ENCODE data around the gene CD244.
"Not testable (repeated sequence)": the region's sequence is repeated elsewhere in the genome, so short reads cannot be mapped to it uniquely, and the experiment has no call there.

Gene CD244

DNA sequence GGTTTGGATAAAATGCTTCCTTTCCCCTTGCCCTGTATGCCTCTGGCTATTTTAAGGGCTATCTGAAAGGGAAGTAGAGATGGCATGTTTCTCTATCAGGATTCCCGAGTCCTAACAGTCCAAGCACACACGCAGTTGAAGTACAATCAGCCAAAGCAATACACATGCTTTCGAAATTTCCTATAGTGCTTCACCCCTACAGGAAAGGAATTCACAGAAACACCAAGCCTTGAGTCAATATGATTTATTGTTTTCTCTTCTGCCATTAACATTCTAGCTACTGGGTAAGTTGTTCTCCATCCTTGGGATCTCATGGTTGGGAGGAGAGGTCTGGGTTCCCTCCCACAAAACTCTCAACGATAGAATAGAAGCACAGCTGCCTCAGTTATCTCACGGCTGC is 13.6 kb upstream of the CD244 start:
- DNase-seq = no peak

- not testable (repeated sequence) for DNase-seq
These were observed 12.9 kb upstream of the CD244 start for GRCh38 chr1:160875591-160875990.

DNA sequence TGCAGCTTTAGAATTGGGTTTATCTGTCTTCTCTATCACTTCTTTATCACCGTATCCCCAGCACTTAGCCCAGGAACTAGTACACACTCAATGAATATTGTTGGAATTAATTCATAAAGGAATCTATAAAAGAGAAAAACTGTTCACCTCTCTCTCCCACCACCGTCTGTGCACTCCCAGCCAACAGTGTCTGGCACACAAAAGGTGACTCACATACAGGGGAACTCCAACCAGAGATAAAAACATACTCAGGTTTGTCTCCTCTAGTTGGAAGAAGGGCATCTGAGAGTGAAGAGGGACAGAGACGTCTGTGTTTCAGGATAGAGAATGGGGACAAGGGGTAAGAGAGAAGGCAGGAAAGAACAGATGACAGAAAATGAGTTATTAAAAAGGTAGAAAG is 12.2 kb upstream of the CD244 start:
- DNase-seq = no peak

- DNase-seq = no peak
These were observed 5.5 kb upstream of the CD244 start for GRCh38 chr1:160868141-160868540.

DNA sequence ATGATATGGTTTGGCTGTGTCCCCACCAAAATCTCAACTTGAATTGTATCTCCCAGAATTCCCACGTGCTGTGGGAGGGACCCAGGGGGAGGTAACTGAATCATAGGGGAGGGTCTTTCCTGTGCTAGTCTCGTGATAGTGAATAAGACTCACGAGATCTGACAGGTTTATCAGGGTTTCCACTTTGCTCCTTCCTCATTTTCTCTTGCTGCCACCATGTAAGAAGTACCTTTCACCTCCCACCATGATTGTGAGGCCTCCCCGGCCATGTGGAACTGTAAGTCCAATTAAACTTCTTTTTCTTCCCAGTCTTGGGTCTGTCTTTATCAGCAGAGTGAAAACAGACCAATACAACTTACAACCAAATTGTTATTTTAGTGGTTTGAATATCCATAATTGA is 5.0 kb upstream of the CD244 start:
- not testable (repeated sequence) for DNase-seq

DNA sequence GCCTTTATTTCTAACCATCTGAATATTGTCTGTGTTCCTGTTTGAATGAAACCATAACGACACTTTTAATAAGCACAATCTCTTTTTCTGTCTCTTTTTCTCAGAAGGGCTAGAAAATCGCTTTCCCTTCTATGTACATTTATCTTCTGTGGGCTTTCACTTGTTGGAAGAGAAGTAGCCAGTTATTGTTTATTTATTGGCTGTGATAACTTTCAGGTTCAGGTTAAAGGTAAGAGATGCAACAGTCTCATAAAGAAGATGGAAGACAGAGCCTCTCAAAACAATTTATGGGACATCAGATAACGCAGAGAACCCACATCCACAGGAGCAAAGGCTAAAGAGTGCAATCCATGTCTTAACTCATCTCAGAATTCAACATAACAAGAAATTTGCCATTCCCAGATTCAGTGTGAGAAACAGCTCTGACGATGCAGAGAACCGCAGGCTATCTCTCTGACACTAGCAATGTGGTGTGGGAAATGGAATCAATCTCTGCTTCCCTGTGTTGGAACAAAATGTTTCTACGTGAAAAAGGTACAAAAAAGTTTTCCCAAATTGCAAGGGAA is 4.1 kb upstream of the CD244 start:
- DNase-seq = no peak

DNA sequence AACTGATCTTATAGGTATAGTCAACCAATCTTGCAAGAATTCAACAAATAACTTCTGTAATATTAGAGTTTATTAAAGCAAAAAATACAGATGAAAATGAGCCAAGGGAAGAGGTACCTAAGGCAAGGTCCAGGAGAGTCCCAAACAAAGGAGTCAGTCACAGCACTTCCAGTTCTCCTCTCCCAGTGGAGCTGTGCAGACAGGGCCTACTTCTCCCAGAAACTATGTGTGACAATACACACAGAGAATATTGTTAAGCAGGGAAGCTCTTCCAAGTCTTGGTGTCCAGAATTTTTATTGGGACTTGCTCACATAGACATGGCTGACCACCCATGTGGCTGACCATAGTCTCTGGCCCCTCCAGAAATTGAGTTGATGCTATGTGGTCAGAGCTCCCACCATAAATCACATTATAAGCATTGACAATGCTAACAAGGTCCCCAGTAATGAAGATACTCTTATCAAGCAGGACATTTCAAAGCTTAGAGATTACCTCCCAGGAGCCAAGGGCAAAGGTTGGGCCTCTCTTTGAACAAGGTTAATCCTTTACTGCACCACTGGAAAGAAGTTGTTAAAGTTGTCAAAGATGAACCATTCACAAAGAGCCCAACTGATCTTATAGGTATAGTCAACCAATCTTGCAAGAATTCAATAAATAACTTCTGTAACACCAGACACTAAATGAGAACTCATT is 3.5 kb upstream of the CD244 start:
- no peak for DNase-seq

DNA sequence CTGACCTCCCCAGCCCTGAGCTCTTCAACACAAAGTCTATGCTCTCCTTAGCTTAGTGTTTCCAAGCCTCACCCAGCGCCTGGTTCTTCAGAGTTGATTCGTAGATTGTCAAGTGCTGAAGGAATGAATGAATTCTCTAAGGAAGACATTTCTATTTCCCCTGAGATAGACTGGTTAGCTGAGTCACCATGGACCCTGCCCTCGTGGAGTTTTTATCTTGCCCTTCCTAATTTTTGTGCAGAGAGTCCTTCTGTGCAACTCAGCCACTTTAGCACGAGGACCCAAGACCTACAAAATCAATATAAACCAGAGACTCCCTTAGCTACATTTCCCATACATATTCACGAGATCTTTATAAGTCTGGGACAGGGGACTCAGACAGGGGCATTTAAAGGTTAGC is 2.6 kb upstream of the CD244 start:
- DNase-seq = no peak

- no peak for DNase-seq
These were observed 1.5 kb upstream of the CD244 start for GRCh38 chr1:160864173-160864572.

DNA sequence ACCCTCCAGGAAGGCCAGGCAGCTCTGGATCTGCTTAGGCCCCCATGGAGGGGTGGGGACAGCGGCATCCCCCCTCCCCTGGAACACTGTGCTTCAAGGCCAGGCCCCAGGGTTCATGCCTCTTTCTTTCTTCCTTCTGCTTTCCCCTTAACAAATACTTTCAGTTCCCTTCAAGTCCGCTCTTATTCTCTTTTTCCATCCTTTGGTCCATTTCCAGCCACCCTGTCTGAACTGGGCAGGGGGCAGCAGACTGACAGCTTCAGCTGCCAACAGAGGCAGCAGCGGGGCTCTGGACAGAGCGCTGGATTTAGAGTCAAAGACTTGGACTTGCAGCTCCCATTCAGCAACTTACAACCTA is 1.1 kb upstream of the CD244 start:
- no peak for DNase-seq

GRCh38 chr1:160863061-160863773 is 530 bp upstream of the CD244 start:
- DNase-seq = no peak

DNA sequence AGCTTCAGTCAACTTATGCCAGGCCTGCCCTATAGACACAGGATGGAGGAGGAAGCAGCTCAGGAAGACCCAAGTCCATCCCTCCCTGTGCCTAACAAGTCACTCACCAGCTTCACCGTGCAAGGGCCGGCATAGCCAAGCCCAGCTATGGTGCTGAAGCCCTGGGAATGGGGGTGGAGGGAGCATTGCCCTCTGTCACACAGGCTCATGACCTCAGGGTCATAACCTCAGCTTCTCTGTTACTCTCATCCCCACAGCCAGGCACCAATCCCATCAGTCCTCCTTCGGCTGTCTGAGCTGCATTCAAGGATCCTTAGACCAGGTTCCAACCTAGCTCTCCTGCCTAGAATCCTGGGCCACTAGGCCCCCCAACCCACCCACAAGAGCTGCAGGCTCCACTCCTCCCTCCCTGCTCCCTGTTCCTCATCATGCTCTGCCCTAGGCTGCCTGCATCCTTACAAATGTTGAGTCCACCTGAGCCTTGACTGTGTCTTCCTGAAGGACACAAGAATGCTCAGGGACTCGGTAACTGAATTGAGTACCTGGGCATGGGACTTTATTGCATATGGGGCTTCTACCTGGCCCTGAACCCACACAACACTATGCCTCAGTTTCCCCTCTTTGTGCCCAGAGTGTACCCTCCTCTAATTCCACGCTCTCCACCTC is 1.7 kb downstream of the CD244 start:
- DNase-seq = no peak

DNA sequence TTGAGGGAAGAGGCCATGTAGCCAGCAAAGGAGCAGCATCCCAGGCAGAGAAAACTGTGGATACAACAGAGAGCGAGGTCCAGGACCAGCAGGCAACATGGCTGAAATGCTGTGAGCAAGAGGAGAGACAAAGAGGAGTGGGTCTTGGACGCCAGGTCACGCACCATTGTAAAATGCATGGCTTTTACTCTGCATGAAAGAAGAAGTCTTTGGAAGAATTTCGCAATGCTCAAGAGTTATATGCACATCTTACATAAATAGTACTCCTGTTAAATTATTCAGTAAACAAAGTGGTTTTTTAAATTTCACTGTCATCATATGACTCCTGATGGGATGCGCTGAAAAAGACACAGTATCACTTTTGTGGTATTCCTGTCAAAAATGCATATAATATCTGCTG is 3.5 kb downstream of the CD244 start:
- DNase-seq = no peak

- DNase-seq = no peak
These were observed 4.2 kb downstream of the CD244 start for GRCh38 chr1:160858507-160858906.

DNA sequence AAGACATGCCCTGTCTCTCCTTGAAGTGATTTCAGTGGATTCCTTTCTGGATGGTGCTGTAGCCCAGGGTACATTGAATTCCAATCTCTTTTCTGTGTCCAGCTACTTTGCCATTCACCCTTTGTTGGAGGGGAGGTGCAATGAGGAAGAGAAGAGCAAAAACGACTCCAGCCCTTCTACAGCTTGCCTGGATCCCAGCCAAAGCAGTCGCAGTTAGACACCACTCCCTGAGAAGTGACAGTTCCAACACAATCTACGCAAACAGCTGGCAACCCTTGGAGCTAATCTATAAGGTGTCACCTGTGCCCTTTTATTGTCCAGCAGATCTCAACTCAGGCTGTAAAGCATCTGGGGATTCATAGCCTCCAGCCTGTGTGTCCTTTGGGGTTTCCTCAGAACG is 4.6 kb downstream of the CD244 start:
- no peak for DNase-seq

GRCh38 chr1:160855181-160855981 is 7.3 kb downstream of the CD244 start:
- no peak for DNase-seq

DNA sequence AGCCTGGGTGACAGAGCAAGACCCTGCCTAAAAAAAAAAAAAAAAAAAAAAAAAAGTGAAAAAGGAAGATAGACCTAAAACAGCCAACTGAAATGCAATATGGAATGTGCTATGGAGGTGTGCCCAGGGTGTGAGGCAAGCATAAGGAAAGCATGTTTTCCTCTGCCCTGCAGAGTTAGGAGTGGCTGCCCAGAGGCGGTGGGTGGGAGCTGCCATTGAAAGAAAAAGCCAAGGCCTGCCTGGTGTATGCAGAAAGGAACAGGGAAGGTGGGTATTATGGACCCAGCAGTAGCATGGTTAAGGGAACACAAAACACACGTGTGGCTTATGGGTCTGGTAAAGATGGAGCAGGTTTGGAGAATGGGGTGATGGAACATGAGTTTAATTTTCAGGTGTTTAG is 8.9 kb downstream of the CD244 start:
- no peak for DNase-seq

- no peak for DNase-seq
These were observed 9.7 kb downstream of the CD244 start for GRCh38 chr1:160853014-160853413.

DNA sequence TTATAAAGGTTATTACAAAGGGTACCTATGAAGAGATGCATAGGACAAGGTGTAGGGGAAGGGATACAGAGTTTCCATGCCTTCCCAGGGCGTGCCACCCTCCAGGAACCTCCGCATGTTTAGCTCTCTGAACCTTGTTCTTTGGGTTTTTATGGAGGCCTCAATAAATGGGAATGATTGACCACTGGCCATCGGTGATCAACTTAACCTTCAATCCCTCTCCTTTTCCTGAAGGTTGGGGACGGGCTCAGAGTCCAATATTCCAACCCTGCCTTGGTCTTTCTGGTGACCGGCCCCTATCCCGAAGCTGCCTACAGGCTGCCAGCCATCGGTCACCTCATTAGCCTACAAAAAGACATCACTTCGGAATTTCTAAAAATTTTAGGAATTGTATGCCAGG is 11.7 kb downstream of the CD244 start:
- DNase-seq = no peak

DNA sequence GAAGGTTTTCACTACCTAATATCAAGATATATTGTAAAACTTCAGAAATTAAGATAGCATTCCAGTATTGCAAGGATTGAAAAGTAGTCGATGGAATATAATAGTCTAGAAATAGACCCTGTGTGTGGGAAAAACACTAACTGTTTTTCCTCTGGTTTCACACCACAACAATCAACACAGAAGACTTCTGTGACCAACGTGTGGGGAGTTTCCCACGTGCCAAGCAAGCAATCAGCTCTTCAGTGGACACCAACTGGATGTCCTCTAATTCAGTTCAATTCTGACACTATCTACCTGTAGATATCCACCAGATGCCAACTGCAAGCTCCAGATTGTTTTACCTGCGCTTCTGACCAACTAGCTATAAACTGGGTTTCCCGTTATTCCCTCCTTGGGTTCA is 12.1 kb downstream of the CD244 start:
- no peak for DNase-seq

DNA sequence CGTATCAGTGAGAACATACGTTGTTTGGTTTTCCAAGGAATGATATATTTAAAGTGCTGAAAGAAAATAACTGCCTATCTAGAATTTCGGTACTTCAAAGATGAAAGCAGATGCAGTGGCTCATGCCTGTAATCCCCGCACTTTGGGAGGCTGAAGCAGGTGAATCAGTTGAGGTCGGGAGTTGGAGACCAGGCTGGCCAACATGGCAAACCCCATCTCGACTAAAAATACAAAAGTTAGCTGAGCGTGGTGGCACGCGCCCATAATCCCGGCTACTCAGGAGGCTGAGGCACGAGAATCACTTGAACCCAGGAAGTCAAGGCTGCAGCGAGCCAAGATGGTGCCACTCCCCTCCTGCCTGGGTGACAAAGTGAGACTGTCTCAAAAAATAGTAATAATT is 16.4 kb downstream of the CD244 start:
- no peak for DNase-seq

DNA sequence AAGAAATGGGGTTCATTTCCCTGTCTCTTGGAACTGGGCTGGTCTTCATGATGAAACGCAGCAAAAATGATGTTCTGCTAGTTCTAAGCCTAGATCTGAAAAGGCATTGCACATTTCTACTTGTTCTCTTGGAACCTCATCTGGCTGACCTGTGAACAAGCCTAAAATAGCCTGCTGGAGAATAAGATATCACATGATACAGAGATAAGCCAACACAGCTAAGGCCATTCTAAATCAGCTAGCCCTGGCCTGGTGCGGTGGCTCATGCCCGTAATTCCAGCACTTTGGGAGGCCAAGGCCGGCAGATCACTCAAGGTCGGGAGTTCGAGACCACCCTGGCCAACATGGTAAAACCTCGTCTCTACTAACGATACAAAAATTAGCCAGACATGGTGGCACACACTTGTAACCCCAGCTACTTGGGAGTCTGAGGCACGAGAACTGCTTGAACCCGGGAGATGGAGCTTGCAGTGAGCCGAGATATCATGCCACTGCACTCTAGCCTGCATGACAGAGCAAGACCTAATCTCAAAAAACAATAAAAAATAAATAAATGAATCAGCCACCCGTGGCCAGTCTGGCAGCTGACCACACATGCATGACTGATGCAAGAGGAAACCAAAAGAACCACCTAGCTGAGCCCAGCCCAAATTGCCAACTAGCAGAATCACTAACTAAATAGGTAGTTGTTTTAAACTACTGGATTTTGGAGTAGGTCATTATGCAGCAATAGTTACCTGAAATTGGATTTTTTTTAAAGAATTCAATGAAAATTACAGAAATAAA is 18.0 kb downstream of the CD244 start:
- no peak for DNase-seq

All from left hindlimb (tissue), 1 donor.